ENCODE measurements around the gene PSMD4. TPM values are rescaled to one million over a fixed set of nuclear protein-coding genes. Genes with fewer than 3 reads are reported as not detected.
A peak's percentile ranks its signal among the peaks of the same experiment; 100 is the strongest.

PSMD4 gene
- total RNA-seq, 6 donors from 2014 or later = 102 to 132 (median 119) TPM

GRCh38 chr1:151284013-151284577 lies 29.6 kb downstream of the PSMD4 start:
- no peak overlapping the region for H3K4me3 ChIP-seq
- DNase-seq (no peak), ATAC-seq (ENCODE audit: low FRiP score in 2 of 2) (no peak)
- 60 to 78% methylated on average over 2 of the region's 2 CpGs for WGBS, 2 donors
- peaks cover 13 to 43% (median 34%) of the 10 kb centered on the region in 4 donors for H3K36me3 ChIP-seq
- no peaks in the 10 kb centered on the region for H3K9me3 ChIP-seq
- peaks cover 16 to 23% (median 18%) of the 10 kb centered on the region in 4 donors for H3K4me1 ChIP-seq
- no peak for TF ChIP-seq POLR2AphosphoS5 (IDR thresholded peaks at IDR 0.05)
- no peak for TF ChIP-seq CTCF (IDR thresholded peaks at IDR 0.05)
- no peak for TF ChIP-seq EP300 (IDR thresholded peaks at IDR 0.05)
- TF ChIP-seq POLR2A (IDR thresholded peaks at IDR 0.05) = no peak
- H3K27ac ChIP-seq = peak overlapping the region in 3 of 4 donors; percentile 98
- H3K27me3 ChIP-seq = no peaks in the 10 kb centered on the region

GRCh38 chr1:151286619-151287340 lies 32.2 kb downstream of the PSMD4 start:
- TF ChIP-seq EP300 (IDR thresholded peaks at IDR 0.05) (no peak), CTCF (IDR thresholded peaks at IDR 0.05) (no peak), POLR2A (IDR thresholded peaks at IDR 0.05) (no peak), POLR2AphosphoS5 (IDR thresholded peaks at IDR 0.05) (no peak)
- H3K9me3 ChIP-seq = no peaks in the 10 kb centered on the region
- H3K4me1 ChIP-seq = peaks cover 11 to 18% (median 14%) of the 10 kb centered on the region in 4 donors
- H3K36me3 ChIP-seq = peaks cover 18 to 70% (median 61%) of the 10 kb centered on the region in 4 donors
- no peaks in the 10 kb centered on the region for H3K27me3 ChIP-seq
- H3K4me3 ChIP-seq = no peak overlapping the region
- 92% methylated on average over 9 to 10 of the region's 10 CpGs for WGBS, 2 donors
- ATAC-seq (ENCODE audit: low FRiP score in 2 of 2) (no peak), DNase-seq (no peak)
- H3K27ac ChIP-seq = no peak overlapping the region

- no peak for TF ChIP-seq POLR2AphosphoS5 (IDR thresholded peaks at IDR 0.05)
- no peak for TF ChIP-seq EP300 (IDR thresholded peaks at IDR 0.05)
- TF ChIP-seq CTCF (IDR thresholded peaks at IDR 0.05) = no peak
- no peak for TF ChIP-seq POLR2A (IDR thresholded peaks at IDR 0.05)
- WGBS, 2 donors = 91 to 100% methylated on average over 5 to 6 of the region's 7 CpGs
- DNase-seq (no peak), ATAC-seq (ENCODE audit: low FRiP score in 2 of 2) (no peak)
- no peaks in the 10 kb centered on the region for H3K9me3 ChIP-seq
- H3K36me3 ChIP-seq = peaks cover 20 to 76% (median 67%) of the 10 kb centered on the region in 4 donors
- H3K27ac ChIP-seq = no peak overlapping the region
- no peak overlapping the region for H3K4me3 ChIP-seq
- peaks cover 11 to 18% (median 14%) of the 10 kb centered on the region in 4 donors for H3K4me1 ChIP-seq
- H3K27me3 ChIP-seq = no peaks in the 10 kb centered on the region
Measured at GRCh38 chr1:151287341-151287699, 32.8 kb downstream of the PSMD4 start.

- Histone ChIP-seq H3K4me3 (no peak overlapping the region), H3K9me3 (no peaks in the 10 kb centered on the region), H3K4me1 (peaks cover 11 to 17% (median 13%) of the 10 kb centered on the region in 4 donors), H3K27me3 (no peaks in the 10 kb centered on the region), H3K27ac (no peak overlapping the region), H3K36me3 (peaks cover 26 to 82% (median 73%) of the 10 kb centered on the region in 4 donors)
- 95 to 100% methylated on average over 7 to 22 of the region's 22 CpGs for WGBS, 2 donors
- no peak for ATAC-seq (ENCODE audit: low FRiP score in 2 of 2)
- TF ChIP-seq POLR2A (IDR thresholded peaks at IDR 0.05) (no peak), EP300 (IDR thresholded peaks at IDR 0.05) (no peak), POLR2AphosphoS5 (IDR thresholded peaks at IDR 0.05) (no peak), CTCF (IDR thresholded peaks at IDR 0.05) (no peak)
- DNase-seq = peak in 1 of 2 donors; percentile 77
Measured at GRCh38 chr1:151287767-151288500, 33.4 kb downstream of the PSMD4 start.

All from upper lobe of left lung (tissue), 6 donors.